HCT116 (cell line): ENCODE measurements around the gene UTS2R. TPM values are rescaled to one million over a fixed set of nuclear protein-coding genes. Genes with fewer than 3 reads are reported as not detected.

Experiments used
- ATAC-seq: fragments of 200-7000 bp; cut with Tn5 transposase; 2 replicates; pipeline ENCODE4 v1.9.1; 2020; ENCODE audit warnings: mild to moderate bottlenecking, moderate library complexity
- BruUV-seq: library from RNA; stranded (reverse); fragments of 400-500 nt; replicated peaks from 2 replicates; lab custom pipeline; 2021; lab: Mats Ljungman, UMichigan
- CTCF ChIA-PET: fragments of 300-600 bp; sonication (Branson Sonifier 250); formaldehyde crosslinking; loops from one replicate; lab custom pipeline; 2021; ENCODE audit warnings: antibody characterized with exemption; lab: Charles Lee
- POLR2A ChIA-PET: fragments of 300-600, 350-600 bp; sonication (Branson Sonifier 250); formaldehyde crosslinking; loops from one replicate; lab custom pipeline; 2021; ENCODE audit warnings: antibody characterized with exemption; lab: Charles Lee
- RAD21 ChIA-PET, 2 experiments: fragments of 300-600 bp; sonication (Branson Sonifier 250); formaldehyde crosslinking; loops; one replicate each; lab custom pipeline; 2023; ENCODE audit warnings: low total read pairs in 2 of 2; ENCODE audit not compliant: uncharacterized antibody in 2 of 2, unreplicated experiment in 2 of 2, low non-redundant PET in 1 of 2; lab: Charles Lee
- DNase-seq: peaks from one replicate; pipeline ENCODE4 v3.0.0-alpha.2; 2010; ENCODE audit warnings: low read depth, low spot score
- H2AFZ ChIP-seq: fragments of 200-600 bp; shearing (Covaris generic), sonication (generic); 2 replicates; pipeline ENCODE4 v1.6.1; 2017; ENCODE audit warnings: low read depth, mixed run types, mixed read lengths, antibody characterized with exemption, low read length; ENCODE audit not compliant: poor library complexity, severe bottlenecking
- H3K27ac ChIP-seq: 2 replicates; pipeline ENCODE4 v1.5.1; 2012; ENCODE audit warnings: low read depth, low read length
- H3K27me3 ChIP-seq: fragments of 200-600 bp; sonication (generic); 2 replicates; pipeline ENCODE4 v1.6.1; 2016; ENCODE audit warnings: mixed run types, low read length, mixed read lengths; ENCODE audit not compliant: insufficient read depth
- H3K36me3 ChIP-seq, 2 experiments: fragments of 200-500 bp in 1 of 2; fragments of 200-600 bp in 1 of 2; sonication (Bioruptor generic) in 1 of 2; sonication (generic) in 1 of 2; 2 replicates each; pipeline versions ENCODE4 v1.5.1 to v1.6.1; 2014 to 2016; ENCODE audit warnings: low read length in 2 of 2, inconsistent platforms in 1 of 2, mixed read lengths in 1 of 2, mixed run types in 1 of 2; ENCODE audit not compliant: insufficient read depth in 2 of 2, control insufficient read depth in 1 of 2
- H3K4me1 ChIP-seq, 2 experiments: fragments of 200-600 bp in 1 of 2; sonication (generic) in 1 of 2; 2 replicates each; pipeline versions ENCODE4 v1.5.1 to v1.6.1; 2012 to 2017; ENCODE audit warnings: low read length in 2 of 2, inconsistent platforms in 1 of 2, mild to moderate bottlenecking in 1 of 2, mixed read lengths in 1 of 2, mixed run types in 1 of 2, moderate library complexity in 1 of 2; ENCODE audit not compliant: insufficient read depth in 2 of 2, control insufficient read depth in 1 of 2
- H3K4me2 ChIP-seq: fragments of 200-600 bp; sonication (generic); 2 replicates; pipeline ENCODE4 v1.6.1; 2017; ENCODE audit warnings: mixed run types, low read length, mixed read lengths
- H3K4me3 ChIP-seq, 2 experiments: fragments of 200-600 bp in 1 of 2; sonication (generic) in 1 of 2; replicated peaks in 1 of 2; 2 replicates each; pipeline ENCODE4 v1.5.1; 2011 to 2016; ENCODE audit warnings: low read length in 2 of 2, control low read depth in 1 of 2, low read depth in 1 of 2, mild to moderate bottlenecking in 1 of 2, mixed read lengths in 1 of 2, mixed run types in 1 of 2
- H3K79me2 ChIP-seq: fragments of 200-600 bp; sonication (generic); 2 replicates; pipeline ENCODE4 v1.6.1; 2017; ENCODE audit warnings: mild to moderate bottlenecking, mixed run types, low read length, moderate library complexity, mixed read lengths; ENCODE audit not compliant: insufficient read depth
- H3K9ac ChIP-seq: fragments of 200-600 bp; sonication (generic); 2 replicates; pipeline ENCODE4 v1.6.1; 2016; ENCODE audit warnings: low read length, mixed read lengths
- H3K9me2 ChIP-seq: fragments of 200-600 bp; sonication (generic), shearing (Covaris generic); 2 replicates; pipeline ENCODE4 v1.6.1; 2017; ENCODE audit warnings: mixed run types, mild to moderate bottlenecking, moderate library complexity; ENCODE audit not compliant: insufficient read depth
- H3K9me3 ChIP-seq, 2 experiments: fragments of 200-500 bp in 1 of 2; fragments of 200-600 bp in 1 of 2; sonication (Bioruptor generic) in 1 of 2; sonication (generic) in 1 of 2; 2 replicates each; pipeline ENCODE4 v1.6.1; 2014 to 2017; ENCODE audit warnings: low read length in 2 of 2, mixed read lengths in 2 of 2, inconsistent platforms in 1 of 2, low read depth in 1 of 2, mild to moderate bottlenecking in 1 of 2, mixed run types in 1 of 2, moderate library complexity in 1 of 2; ENCODE audit not compliant: control insufficient read depth in 1 of 2, insufficient read depth in 1 of 2
- H4K20me1 ChIP-seq: fragments of 200-600 bp; sonication (generic), shearing (Covaris generic); 2 replicates; pipeline ENCODE4 v1.6.1; 2017; ENCODE audit warnings: mixed run types, mild to moderate bottlenecking, moderate library complexity; ENCODE audit not compliant: insufficient read depth
- CBX3 ChIP-seq: IDR thresholded peaks from 2 replicates; pipeline ENCODE4 v1.6.1; 2012; ENCODE audit warnings: low read depth
- EZH2 ChIP-seq: fragments of 200-600 bp; sonication (generic); IDR thresholded peaks from 2 replicates; pipeline ENCODE4 v1.6.1; 2017; ENCODE audit warnings: antibody characterized with exemption, mixed run types
- RAD21 ChIP-seq: IDR thresholded peaks from 2 replicates; pipeline ENCODE4 v1.6.1; 2012; ENCODE audit warnings: low read depth, mild to moderate bottlenecking
- SRF ChIP-seq: IDR thresholded peaks from 2 replicates; pipeline ENCODE4 v1.6.1; 2012; ENCODE audit warnings: low read depth
- YY1 ChIP-seq: IDR thresholded peaks from 2 replicates; pipeline ENCODE4 v1.6.1; 2011; ENCODE audit warnings: low read length, low read depth, moderate library complexity, mild to moderate bottlenecking; ENCODE audit not compliant: insufficient replicate concordance; ENCODE audit errors: extremely low read depth
- intact Hi-C: fragments of 100-400 bp; cut with micrococcal nuclease; formaldehyde crosslinking; loops from 2 replicates; pipeline ENCODE4 v1.10.0; 2022
- total RNA-seq: library from RNA; stranded (reverse); gene quantifications from one replicate; pipeline ENCODE4 v1.2.1, GENCODE V29; 2021; ENCODE audit not compliant: unreplicated experiment
- TF ChIP-seq, protein P1 (sequence below), 3 experiments: fragments of 200-600 bp in 1 of 3; sonication (generic) in 1 of 3; IDR thresholded peaks in 2 of 3; conservative IDR thresholded peaks in 1 of 3; 2 replicates each; pipeline ENCODE4 v1.5.1; 2012 to 2017; ENCODE audit warnings: low read depth in 2 of 3, low read length in 2 of 3, antibody characterized with exemption in 1 of 3, borderline replicate concordance in 1 of 3, control low read depth in 1 of 3, mild to moderate bottlenecking in 1 of 3, mixed read lengths in 1 of 3, mixed run types in 1 of 3, moderate library complexity in 1 of 3; ENCODE audit not compliant: insufficient read depth in 1 of 3
- TF ChIP-seq, protein P2 (sequence below): IDR thresholded peaks from 2 replicates; pipeline ENCODE4 v1.6.1; 2012

The UTS2R gene
- total RNA-seq, 1 experiment from 2014 or later, result not detected

DNA sequence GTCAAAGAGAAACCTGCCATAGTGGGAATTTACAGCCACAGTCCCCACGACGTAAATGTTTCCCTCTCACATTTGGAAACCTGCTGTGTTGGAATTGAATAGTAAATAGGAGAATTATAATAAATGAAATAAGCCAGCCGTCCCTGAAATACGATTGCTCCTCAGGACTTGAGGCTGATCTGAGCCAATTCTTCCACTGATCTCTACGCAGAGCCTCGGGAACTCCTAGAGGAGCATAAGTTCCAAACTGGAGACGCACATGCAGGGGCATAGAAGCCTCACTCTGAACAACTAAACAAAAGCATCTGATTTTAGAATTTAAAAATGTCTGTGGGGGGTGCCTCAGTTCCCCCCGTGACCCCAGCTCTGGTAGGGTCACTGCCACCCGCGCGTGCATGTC lies 22.7 kb upstream of the UTS2R start:
- H3K9ac ChIP-seq, result no peak overlapping the region
- BruUV-seq, result no TSS peak
- no peak overlapping the region for H3K4me3 ChIP-seq
- POLR2A ChIA-PET, result no interaction called here
- TF ChIP-seq, protein P1, sequence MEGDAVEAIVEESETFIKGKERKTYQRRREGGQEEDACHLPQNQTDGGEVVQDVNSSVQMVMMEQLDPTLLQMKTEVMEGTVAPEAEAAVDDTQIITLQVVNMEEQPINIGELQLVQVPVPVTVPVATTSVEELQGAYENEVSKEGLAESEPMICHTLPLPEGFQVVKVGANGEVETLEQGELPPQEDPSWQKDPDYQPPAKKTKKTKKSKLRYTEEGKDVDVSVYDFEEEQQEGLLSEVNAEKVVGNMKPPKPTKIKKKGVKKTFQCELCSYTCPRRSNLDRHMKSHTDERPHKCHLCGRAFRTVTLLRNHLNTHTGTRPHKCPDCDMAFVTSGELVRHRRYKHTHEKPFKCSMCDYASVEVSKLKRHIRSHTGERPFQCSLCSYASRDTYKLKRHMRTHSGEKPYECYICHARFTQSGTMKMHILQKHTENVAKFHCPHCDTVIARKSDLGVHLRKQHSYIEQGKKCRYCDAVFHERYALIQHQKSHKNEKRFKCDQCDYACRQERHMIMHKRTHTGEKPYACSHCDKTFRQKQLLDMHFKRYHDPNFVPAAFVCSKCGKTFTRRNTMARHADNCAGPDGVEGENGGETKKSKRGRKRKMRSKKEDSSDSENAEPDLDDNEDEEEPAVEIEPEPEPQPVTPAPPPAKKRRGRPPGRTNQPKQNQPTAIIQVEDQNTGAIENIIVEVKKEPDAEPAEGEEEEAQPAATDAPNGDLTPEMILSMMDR (IDR thresholded peaks at IDR 0.05 in 2 of 3, conservative IDR thresholded peaks at IDR 0.05 in 1 of 3; ENCODE audit: borderline replicate concordance in 1 of 3, insufficient read depth in 1 of 3, low read depth in 2 of 3, low read length in 2 of 3), result no peak
- TF ChIP-seq, protein P2, sequence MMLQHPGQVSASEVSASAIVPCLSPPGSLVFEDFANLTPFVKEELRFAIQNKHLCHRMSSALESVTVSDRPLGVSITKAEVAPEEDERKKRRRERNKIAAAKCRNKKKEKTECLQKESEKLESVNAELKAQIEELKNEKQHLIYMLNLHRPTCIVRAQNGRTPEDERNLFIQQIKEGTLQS, result no peak
- TF ChIP-seq SRF (no peak), YY1 (no peak)
- H2AFZ ChIP-seq, result no peak overlapping the region
- H3K4me2 ChIP-seq, result no peak overlapping the region
- ATAC-seq (no peak), DNase-seq (no peak)
- H3K9me3 ChIP-seq, result no peaks in the 10 kb centered on the region
- no peaks in the 10 kb centered on the region for H3K36me3 ChIP-seq
- H3K27ac ChIP-seq, result no peak overlapping the region
- RAD21 ChIA-PET, result no interaction called here
- H3K79me2 ChIP-seq, result no peaks in the 10 kb centered on the region
- no peaks in the 10 kb centered on the region for H3K9me2 ChIP-seq
- CTCF ChIA-PET, result interaction anchor here (0.9 kb wide), 1 partner anchor 10 kb away, joined by 3 read pairs; no protein-coding TSS in a partner anchor
- intact Hi-C loops, result no loop called here
- H4K20me1 ChIP-seq, result no peaks in the 10 kb centered on the region
- H3K4me1 ChIP-seq, result peaks cover 0 to 14% of the 10 kb centered on the region in 2 experiments; a peak in 3 of 4 replicates
- no peaks in the 10 kb centered on the region for H3K27me3 ChIP-seq

DNA sequence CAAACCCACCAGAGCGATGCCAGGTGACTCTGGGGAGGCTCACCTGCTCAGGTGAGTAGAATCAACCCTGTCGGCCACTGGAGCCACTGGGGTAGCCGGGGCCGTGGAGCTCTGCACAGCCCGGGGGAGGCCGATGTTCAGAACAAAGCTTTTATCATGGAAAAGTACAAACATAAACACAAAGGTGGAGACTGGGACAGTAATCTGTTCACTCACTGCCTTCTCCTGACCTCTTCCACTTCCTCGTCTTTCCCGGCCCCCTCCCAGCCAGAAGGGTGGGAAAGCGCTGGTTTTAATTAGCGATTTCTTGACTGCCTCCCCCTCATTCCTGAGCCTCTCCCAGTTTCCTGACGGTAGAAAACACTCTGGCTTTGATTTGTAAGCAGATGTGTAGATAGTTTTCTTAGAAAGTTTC lies 22.3 kb upstream of the UTS2R start:
- intact Hi-C loops, result no loop called here
- ChIA-PET POLR2A (interaction anchor here (1.2 kb wide), 1 partner anchor 19 kb away, joined by 3 read pairs; no protein-coding TSS in a partner anchor), RAD21 (no interaction called here), CTCF (interaction anchor here (0.7 to 0.9 kb wide), 3 partner anchors 10 to 319 kb away, joined by 3 read pairs; no protein-coding TSS in a partner anchor)
- BruUV-seq, result no TSS peak
- Histone ChIP-seq H3K36me3 (no peaks in the 10 kb centered on the region), H3K4me1 (peaks cover 0 to 14% of the 10 kb centered on the region in 2 experiments; a peak in 3 of 4 replicates), H2AFZ (no peak overlapping the region), H3K79me2 (no peaks in the 10 kb centered on the region), H3K27me3 (no peaks in the 10 kb centered on the region), H3K4me3 (no peak overlapping the region), H3K9me3 (no peaks in the 10 kb centered on the region), H3K27ac (no peak overlapping the region), H3K9me2 (no peaks in the 10 kb centered on the region), H3K4me2 (no peak overlapping the region), H4K20me1 (no peaks in the 10 kb centered on the region), H3K9ac (no peak overlapping the region)
- ATAC-seq, result no peak
- DNase-seq, result no peak
- no peak for TF ChIP-seq YY1
- no peak for TF ChIP-seq EZH2
- TF ChIP-seq CBX3, result no peak
- TF ChIP-seq RAD21, result no peak
